GM19438 (cell line): ENCODE results near the gene HBS1L.

Experiments
- ATAC-seq: cut with Tn5 transposase; IDR thresholded peaks from one replicate; pipeline ENCODE4 v1.9.1; 2021; ENCODE audit warnings: low read depth; ENCODE audit not compliant: unreplicated experiment

The HBS1L gene

DNA sequence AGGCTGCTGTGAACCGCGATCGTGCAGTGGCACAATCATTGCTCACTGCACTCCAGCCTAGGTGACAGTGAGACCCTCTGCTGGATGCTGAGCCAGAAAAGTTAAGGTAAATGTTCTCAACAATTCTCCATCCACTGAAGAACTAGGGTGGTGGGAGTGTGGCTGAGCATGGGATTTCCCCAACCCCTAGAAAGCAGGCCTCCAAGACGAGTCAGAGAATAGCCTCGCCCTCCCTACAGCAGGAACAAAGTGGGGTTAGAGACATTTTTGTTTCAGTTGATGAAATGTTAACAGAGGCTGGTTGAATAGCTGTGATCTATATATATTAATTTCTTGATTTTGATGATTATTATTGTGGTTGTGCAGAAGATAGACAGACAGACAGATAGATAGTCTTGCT lies 98.6 kb downstream of the HBS1L start:
- ATAC-seq: no peak

DNA sequence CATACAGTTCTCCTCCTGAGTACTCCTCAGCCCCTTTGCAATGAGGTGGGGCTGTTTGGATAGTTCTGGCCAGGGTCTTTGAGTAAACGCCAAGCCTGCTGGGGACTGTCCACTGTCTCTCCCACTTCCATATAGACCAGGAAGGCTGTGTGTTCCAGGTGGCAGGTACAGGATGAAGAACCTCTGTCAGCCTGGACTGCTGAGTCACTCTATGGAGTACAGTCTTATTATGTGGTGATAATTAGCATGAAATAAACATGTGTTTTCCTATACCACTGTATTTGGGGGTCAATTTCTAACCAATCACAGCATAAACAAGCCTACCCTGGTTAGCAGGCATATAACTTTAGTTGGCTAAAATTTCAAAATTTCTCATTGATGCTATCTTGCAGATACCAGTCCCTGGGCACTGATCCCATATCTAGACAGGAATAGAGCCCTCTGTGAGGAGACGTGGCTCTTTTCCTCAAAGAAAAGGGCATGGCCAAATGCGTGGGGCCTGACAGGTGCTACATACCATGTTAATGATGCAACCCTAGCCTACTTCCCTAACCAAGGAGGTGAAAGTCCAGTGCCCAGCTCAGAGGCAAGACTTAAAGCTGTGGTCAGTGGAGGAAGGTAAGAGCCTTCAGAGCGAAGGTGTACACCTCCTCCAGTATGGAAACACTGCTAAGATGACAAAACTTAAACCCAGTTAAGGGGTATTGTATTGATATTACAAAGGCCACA lies 100.2 kb downstream of the HBS1L start:
- ATAC-seq: no peak

DNA sequence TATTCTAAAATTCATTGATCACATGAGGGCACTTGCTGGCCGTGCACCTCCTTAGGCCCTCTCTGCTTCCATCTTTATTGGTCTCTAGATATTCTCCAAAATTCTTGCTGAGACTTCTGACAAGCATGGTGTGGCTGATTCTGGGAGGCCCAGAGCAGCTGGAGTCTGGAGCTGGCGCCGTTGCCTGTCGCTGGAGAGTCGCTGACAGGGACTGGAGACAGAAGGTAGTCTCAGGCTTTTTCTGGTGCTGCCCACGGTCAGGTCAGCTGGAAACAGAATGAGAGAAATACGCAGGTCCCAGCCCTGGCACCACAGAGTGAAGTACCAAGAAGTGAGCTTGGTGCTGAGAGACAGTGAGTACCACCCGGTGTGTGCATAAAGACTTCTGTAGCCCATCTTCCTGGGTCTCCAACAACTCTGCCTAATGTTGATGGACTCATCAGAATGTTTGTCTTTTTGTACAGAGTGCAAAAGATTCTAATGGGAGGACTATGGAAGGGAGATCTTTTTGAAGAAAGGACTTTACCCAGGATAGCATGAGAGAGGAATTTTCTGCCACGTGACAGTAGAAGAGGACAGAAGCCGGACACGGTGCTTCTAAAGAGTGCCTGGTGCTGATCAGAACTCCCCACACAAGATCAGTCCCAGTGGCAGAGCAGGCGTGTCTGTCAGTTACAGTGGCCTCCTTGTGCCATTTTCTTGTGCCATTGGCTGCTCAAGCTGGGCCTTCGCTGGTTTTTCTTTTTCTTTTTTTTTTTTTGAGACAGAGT lies 102.9 kb downstream of the HBS1L start:
- no peak for ATAC-seq

DNA sequence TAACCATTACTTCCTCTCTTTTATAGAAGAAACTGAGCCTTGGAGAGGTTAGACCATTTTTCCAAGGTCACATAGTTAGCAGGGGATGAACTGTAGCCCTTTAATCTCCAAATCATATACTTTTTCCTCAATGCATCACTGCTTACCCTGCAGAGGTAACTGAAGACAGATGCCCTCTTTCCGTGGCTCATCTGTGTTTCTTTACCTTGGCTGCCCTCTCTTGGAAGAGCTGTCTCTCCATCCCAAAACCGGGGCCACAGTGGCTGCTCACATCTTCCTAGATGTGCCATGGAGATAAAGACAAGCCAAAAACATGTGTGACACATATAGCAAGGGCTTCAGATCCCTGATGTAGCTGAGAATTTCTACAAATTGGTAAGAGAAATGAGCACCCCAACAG lies 104.1 kb downstream of the HBS1L start:
- ATAC-seq: no peak

DNA sequence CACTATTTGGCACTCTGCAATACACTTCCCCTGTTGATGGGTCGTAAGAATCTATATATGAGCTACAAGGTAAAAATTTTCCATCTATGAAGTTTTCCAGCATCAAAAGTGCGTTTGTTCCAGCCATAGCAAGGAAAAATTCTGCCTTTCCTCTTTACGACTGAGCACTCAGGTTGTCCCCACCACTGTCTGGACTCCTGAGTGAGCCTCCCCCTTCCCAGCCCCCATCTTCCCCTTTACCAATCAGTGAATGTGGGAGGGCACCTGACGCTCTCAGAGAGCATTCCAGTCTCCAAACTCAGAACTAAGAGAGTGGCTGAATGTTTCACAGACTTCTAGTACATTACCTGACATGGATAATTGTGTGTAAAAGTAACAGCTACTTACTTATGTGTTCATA lies 104.7 kb downstream of the HBS1L start, which contains the start of gene ALDH8A1:
Gene ALDH8A1, minus strand, starts transcription at position 175 of the 400 bp plus-strand sequence. Its CDS starts 48 bp downstream, at position 127.
- ATAC-seq: no peak

DNA sequence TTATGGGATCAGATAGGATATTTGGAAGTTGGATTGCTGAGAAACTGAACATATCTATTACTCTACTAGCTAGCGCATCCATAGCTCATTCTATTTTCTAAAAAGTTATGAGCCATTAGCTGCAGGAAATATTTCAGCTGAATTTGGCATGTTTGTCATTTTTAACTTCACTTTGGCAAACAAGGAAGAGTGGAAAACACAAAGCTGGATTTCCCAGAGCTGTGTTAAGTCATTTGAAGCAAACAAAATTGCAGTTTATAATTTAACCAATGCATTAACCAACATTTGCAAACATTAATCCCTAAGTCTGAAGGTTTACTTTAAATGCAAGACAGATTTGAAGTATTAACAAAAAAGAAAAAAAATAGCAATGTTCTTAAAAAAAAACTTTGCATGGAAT lies 105.9 kb downstream of the HBS1L start:
- ATAC-seq: no peak

DNA sequence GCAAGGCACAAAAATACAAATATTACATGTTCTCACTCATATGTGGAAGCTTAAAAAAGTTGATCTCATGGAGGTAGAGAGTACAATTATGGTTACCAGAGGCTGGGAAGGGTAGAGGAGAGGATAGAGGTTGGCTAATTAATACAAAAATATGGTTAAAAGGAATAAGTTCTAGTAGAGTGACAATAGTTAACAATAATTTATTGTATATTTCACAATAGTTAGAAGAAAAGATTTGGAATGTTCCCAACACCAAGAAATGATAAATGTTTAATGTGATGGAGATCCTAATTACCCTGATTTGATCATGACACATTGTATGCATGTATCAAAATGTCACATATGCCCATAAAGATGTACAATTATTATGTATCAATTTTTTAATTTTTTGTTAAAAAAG lies 106.5 kb downstream of the HBS1L start:
- no peak for ATAC-seq

DNA sequence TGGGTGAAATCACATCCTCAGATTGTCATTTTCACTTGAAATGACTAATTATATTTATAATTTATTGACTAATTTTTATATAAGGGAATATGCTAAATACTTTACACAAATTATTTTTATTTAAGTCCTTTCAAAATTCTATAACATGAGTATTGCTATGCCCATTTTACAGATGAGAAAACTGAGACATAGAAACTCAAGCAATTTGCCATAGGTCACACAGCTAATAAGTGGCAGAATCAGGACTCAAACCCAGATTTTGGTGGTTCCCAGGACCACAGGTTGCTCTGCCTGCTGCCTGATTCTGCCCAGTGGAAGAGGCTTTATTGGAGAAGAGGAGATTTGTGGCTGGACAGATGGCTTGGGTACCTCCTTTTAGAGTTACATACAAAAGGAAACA lies 109.6 kb downstream of the HBS1L start:
- ATAC-seq: no peak

DNA sequence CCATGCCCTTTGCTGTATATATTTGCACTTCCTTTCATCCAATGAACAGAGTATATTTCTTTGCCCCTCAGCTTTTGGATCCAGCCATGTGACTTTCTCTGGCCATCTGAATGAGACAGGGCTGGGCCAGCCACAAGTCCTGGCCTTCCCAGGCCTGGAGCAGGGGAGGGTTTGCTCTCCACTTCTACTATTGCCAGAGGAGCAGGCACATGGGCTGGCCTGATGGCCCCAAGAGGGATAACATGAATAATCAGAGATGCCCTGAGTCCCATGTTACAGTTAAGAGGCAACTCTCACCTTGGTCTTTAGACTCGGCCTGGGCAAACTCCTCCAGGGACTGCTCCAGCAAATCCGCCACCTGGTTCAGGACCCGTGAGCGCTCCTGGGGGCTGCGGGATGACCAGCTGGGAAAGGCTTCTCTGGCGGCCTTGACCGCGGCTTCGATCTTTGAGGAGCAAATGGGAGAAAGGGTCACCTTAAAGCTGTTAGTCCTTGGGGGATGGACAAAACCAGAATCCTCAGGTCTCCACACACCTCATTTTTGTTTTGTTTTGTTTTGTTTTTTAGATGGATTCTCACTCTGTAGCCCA lies 111.0 kb downstream of the HBS1L start:
- ATAC-seq: no peak

DNA sequence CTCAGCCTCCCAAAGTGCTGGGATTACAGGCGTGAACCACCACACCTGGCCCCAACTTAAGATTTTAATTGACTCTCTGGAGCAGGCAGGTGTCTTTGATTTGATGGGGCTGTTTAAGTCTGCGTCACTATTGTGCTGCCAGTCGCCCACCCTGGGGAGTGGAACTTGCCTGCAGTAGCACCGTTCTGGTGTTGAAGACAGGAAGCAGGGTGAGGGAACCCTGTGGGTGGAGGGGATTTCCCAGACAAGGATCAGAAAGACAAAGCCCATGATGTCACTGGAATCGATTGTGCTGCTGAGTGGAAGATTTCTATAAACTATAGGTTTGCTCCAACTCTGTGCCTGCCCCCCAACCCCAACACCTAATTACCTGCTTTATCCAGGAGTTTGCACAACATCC lies 115.7 kb downstream of the HBS1L start:
- peak; percentile 69 for ATAC-seq

DNA sequence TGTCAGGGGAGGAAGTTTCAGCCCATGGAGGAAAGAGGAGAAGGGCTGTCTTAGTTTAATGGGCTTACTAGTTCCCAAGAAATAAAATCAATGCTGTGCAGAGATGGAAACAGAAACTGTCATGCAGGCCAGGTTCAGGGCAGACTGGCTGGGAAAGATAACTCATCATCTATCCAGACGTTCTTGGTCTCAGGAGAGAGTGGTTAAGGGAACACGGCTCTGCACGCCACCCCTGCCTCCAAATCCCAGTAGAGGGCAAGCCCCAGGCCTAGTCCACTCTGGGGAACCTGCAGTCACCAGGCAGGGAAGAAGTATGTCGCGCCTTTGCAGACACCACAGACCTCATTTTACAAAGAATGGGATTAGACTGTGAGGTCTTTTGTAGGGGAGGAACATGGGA lies 117.2 kb downstream of the HBS1L start:
- ATAC-seq: no peak

DNA sequence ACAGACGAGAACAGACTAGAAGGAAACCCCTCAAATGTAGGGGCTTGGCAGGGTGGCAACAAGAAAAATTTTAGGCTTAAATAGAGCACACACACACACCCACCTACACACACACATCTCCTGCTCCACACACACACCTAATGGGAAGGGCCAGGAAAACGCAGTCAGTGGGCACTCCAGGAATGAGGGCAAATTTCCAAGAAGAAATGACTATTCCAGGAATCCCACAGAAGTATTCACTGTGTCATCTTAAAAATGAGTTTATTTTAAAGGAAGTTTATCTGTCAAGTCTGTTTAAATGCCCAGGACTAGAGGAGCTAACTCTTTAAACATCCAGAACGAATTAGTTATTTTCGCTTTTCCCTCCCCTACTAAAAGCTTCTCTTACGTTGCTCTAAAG lies 117.7 kb downstream of the HBS1L start:
- ATAC-seq: no peak

DNA sequence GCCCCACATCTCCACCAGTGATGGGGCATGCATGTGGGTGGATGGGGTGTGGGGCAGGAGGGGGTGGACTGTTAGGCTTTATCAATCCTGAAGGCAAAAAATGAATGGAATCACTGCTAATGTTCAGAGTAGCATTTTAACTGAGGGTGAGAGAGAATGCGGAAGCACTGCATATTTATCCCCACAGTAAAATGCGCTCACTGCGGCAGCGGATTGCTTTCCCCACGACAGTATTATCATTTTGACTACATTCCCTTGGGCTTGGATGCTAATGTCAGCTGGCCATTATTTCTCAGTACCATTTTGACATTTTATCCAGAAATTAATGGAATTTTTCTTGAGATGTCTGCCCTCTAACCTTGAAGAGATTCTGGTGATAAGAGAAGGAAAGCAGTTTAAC lies 118.1 kb downstream of the HBS1L start:
- no peak for ATAC-seq

DNA sequence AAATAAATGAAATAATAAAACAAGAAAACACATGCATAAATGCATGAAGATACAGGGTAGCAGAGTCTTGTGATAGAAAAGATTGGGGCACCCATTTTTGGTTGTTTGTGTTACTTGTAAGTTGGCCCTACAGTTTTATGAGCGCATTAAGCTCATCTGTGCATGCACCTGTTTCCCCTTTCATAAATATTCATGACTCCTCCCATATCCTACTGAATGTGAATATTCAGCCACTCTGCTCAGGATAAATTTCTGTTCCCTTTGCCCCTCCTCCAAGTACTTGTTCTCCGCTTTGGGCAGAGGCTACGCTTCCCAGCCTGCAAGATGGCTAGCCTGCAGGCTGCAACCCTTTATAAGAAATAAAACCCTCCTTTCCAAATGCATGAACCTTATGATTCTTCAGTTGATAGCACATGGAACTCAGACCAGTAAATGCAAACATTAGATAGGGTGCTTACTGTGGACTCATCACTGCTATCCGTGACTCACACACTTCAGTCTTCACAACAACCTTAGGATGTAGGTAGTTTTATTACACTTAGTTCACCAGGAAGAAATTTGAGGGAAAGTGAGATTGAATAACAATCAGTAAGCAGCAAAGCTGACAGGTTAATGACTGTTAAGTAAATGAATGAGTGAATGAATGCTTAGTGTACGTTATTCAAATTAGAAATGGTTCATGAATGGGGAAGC lies 119.7 kb downstream of the HBS1L start:
- ATAC-seq: no peak

DNA sequence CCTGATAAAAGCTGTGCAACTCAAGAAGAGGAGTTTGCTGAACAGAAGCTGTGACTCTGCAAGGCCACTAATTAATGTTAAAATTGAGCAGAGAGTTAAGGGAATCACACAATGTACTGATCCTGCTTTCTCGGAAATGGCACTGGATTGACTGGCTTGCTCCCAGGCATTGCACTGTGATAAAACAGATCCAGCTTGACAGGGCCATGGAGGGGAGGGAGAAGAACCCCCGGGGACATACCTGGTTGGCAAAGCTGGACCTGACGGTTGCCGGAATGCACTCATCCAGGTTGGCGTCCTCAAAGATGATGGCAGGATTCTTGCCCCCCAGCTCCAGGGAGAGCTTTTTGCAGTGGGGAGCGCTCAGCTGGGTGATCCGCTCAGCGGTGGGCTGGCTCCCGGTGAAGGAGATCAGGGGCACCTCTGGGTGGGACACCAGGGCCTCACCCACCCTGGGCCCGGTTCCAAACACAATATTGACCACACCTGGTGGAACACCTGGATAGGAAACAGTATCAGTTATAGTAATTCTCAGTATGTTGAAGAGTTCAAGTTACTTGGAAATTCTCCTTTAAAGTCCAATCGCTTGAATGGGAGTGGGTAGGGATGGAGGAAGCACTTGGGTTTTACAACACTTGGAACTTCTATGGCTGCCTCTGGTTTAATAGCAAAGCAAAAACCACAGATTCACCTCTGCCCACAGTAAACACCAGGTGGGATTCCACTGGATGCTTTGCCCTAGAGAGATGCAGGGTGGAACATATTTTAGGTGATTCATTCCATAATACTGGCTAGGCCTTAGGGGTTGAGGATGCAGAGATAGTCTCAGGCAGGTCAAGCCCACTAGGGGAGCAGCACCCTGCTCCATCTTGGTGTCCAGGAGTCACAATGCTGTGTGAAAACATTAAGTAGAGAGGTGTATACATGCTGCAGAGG lies 121.8 kb downstream of the HBS1L start:
- ATAC-seq: no peak

DNA sequence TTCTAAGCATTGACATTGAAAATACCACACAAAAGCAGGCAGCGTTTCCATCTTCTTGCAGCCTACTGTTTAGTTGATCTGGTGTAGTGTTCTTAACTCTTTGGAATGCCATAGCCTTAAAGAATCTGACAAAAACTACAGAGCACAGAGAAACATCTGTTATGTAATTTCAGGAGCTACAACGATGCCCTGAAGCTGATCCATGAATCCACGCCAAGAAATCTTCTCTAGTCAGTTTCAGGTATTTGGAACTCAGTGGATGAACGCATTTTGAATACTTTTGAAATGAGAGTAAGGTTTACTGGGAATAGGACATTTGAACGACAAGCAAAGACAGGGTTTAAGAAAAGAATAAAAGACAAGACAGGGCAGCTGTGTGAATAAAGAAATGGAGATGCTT lies 122.5 kb downstream of the HBS1L start:
- ATAC-seq: no peak

DNA sequence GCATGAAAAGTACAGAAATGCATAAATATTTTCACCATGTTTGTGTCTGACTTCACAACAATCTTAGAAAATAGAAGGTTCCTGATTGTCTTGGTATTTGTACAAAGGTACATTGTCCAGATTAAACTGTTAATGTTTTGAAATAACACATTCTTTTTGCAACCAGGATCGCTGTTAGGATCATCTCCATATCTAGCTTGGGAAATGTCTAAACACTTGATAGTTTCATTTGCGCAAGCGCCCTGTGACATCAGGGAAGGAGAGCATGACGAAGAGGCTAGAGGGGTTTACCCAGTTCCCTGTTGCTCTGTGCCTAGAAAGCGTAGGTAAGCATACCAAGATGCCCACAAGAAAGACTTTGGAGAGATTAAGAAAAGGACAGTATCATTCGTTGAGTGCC lies 124.2 kb downstream of the HBS1L start:
- no peak for ATAC-seq

DNA sequence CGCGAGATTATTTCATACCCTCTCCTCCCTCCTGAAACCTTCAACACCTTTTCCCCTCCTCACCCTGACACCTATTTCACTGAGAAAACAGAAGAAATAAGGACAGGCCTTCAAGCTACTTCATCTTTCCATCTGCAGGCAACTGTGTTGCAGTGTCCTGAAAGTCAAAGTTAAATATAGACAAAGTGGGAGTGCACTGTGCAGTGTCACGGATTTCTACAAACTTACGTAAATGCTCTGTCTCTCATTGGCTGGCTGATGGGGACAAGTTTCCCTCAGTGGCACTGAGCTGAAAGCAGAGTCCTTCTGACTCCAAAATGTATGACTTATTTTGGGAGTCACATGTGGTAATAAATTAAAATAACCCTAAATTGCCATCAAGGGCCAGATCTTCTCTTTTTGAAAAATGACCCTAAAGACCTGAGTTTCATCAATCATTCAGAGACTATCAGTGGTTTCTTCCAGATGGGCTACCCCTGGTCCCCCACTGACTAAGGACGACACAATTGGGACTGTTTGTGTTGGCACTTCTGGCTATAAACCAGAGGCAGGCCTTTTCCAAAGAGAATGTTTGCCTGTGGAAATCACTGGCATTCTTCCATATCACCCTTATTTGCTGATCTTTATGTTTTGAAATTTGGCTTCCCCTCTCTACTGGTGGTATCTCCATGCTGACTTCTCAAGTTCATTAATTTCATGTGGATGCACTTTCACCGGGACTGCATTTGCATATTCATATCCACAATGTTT lies 126.3 kb downstream of the HBS1L start:
- no peak for ATAC-seq

DNA sequence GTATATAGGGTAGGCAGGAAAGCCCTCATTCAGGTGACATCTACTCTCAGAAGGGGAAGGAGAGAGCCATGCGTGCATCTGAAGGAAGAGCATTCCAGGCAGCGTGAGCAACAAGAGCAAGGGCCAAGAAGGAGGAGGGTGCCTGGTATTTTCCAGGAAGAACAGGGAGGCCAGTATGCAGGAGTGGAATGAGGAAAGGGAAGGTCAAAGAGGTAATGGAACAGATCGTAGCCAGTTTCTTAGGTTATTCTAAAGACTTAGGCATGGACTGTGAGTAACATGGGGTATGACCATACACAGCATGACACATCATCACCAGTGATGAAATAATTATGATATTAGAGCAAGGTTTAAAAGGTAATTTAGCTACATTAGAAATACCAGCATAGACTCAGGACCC lies 128.8 kb downstream of the HBS1L start:
- ATAC-seq: no peak
